Measurements from ENCODE around the gene CCDC70. TPM values are rescaled to one million over a fixed set of nuclear protein-coding genes. Genes with fewer than 3 reads are reported as not detected.

The CCDC70 gene
- total and polyA plus RNA-seq, 4 donors = not detected

DNA sequence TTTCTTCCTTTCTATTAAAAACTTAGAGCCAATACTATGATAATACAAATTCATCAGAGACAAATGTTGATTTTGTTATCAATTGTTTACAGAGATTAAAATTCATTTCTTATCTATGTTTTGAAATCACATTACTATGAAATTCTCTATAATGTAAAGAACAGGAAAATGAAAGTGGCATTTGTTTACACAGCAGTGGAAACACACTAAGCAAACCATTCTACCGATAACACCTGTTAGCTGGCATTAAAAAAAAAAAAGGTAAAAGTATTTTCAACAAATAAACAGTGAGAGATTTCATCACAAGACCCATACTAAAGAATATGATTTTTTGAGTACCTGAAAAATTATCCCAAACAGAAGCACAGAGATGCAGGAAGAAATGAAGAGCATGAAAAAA, 4.8 kb upstream of the CCDC70 start:
- TF ChIP-seq, protein P1, sequence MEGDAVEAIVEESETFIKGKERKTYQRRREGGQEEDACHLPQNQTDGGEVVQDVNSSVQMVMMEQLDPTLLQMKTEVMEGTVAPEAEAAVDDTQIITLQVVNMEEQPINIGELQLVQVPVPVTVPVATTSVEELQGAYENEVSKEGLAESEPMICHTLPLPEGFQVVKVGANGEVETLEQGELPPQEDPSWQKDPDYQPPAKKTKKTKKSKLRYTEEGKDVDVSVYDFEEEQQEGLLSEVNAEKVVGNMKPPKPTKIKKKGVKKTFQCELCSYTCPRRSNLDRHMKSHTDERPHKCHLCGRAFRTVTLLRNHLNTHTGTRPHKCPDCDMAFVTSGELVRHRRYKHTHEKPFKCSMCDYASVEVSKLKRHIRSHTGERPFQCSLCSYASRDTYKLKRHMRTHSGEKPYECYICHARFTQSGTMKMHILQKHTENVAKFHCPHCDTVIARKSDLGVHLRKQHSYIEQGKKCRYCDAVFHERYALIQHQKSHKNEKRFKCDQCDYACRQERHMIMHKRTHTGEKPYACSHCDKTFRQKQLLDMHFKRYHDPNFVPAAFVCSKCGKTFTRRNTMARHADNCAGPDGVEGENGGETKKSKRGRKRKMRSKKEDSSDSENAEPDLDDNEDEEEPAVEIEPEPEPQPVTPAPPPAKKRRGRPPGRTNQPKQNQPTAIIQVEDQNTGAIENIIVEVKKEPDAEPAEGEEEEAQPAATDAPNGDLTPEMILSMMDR (IDR thresholded peaks at IDR 0.05; ENCODE audit: control extremely low read depth, extremely low read depth) = no peak
- no peak for ATAC-seq (ENCODE audit: insufficient read depth, low FRiP score)

DNA sequence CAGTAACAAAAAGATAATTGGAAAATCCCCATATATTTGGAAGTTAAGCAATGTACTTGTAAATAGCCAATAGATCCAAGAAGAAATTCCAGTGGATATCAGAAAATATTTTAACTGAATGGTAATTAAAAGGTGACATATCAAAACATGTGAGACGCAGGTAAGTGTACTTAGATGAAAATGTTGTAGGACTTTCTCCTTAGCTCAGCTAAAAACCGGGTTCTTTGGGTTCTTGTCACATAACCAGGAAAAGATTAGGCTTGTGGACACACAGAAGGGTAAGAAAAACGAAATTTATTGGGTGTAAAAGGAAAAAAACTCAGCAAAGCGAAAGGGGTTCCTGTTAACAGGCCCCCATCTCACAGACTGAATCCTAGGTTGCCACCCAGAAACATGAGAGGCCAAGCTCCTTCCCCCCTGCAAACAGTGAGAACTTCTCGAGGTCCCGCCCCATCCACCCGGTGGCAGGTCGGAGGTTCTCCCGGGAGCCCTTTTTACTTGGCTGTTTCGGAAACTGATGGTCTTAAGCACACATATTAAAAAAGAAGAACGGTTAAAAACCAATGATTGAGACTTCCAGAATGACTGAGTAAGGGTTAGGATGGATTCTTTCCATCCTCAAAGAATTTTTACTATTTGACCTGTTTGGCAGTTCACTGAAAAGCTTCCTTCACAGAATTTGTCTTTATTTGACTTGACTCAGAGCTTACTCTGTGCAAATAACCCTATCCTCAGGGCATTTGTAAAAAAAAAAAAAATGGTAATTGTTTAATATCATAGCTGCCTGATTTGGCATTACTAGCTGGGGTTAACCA, 3.1 kb upstream of the CCDC70 start:
- WGBS, 2 donors = 65 to 78% methylated on average over 11 of the region's 11 CpGs
- no peak for DNase-seq
- no peak overlapping the region for H3K27ac ChIP-seq (ENCODE audit: low read depth in 1 of 2, low read length in 1 of 2)

More for the DNA sequence above, 4.8 kb upstream of the CCDC70 start:
- no peak for DNase-seq
- Histone ChIP-seq H3K4me1 (ENCODE audit: control insufficient read depth in 5 of 5, insufficient read depth in 5 of 5, low read length in 5 of 5) (peaks cover 0 to 2% (median 0%) of the 10 kb centered on the region in 5 donors), H3K27ac (ENCODE audit: low read depth in 1 of 2, low read length in 1 of 2) (no peak overlapping the region), H3K9me3 (ENCODE audit: control insufficient read depth in 4 of 4, insufficient read depth in 3 of 4, low read length in 3 of 4) (no peaks in the 10 kb centered on the region), H3K9ac (ENCODE audit: insufficient read depth in 1 of 2, low read length in 2 of 2) (no peak overlapping the region), H3K4me3 (no peak overlapping the region), H3K27me3 (ENCODE audit: control insufficient read depth in 3 of 3, insufficient read depth in 3 of 3, low read length in 2 of 3) (no peaks in the 10 kb centered on the region), H3K36me3 (ENCODE audit: control insufficient read depth in 4 of 4, insufficient read depth in 4 of 4, low read length in 4 of 4) (no peaks in the 10 kb centered on the region)
- WGBS, 2 donors = 45 to 60% methylated on average over 1 of the region's 1 CpG

DNA sequence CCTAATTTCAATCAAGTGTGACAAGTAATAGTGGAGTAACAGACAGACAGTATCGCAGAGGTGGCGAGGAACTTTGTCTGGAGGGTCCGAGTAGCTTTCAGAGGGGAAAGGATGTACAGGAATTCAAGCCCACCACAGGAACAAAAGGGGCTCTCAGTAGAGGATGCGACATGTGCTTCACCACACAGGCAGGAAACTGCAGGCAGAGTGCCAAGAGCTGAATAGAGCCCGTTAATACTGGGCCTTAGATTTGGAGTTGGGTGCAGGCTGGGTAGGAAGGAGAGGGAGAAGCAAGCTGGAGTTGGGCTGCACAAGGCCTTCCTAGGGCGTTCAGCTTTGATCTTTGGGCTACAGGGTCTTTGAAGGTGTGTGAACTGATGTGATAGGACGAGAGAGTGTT, 1.2 kb downstream of the CCDC70 start:
- no peak for ATAC-seq (ENCODE audit: insufficient read depth, low FRiP score)
- Histone ChIP-seq H3K36me3 (ENCODE audit: control insufficient read depth in 4 of 4, insufficient read depth in 4 of 4, low read length in 4 of 4) (no peaks in the 10 kb centered on the region), H3K27ac (ENCODE audit: low read depth in 1 of 2, low read length in 1 of 2) (no peak overlapping the region), H3K4me1 (ENCODE audit: control insufficient read depth in 5 of 5, insufficient read depth in 5 of 5, low read length in 5 of 5) (no peaks in the 10 kb centered on the region), H3K9ac (ENCODE audit: insufficient read depth in 1 of 2, low read length in 2 of 2) (no peak overlapping the region), H3K4me3 (no peak overlapping the region), H3K27me3 (ENCODE audit: control insufficient read depth in 3 of 3, insufficient read depth in 3 of 3, low read length in 2 of 3) (no peaks in the 10 kb centered on the region), H3K9me3 (ENCODE audit: control insufficient read depth in 4 of 4, insufficient read depth in 3 of 4, low read length in 3 of 4) (no peaks in the 10 kb centered on the region)
- WGBS, 2 donors = 40 to 58% methylated on average over 7 of the region's 7 CpGs
- TF ChIP-seq, protein P1 (IDR thresholded peaks at IDR 0.05; ENCODE audit: control extremely low read depth, extremely low read depth) = no peak
- no peak for DNase-seq

More for the DNA sequence above, 3.1 kb upstream of the CCDC70 start:
- Histone ChIP-seq H3K27me3 (ENCODE audit: control insufficient read depth in 3 of 3, insufficient read depth in 3 of 3, low read length in 2 of 3) (no peaks in the 10 kb centered on the region), H3K9me3 (ENCODE audit: control insufficient read depth in 4 of 4, insufficient read depth in 3 of 4, low read length in 3 of 4) (no peaks in the 10 kb centered on the region), H3K36me3 (ENCODE audit: control insufficient read depth in 4 of 4, insufficient read depth in 4 of 4, low read length in 4 of 4) (no peaks in the 10 kb centered on the region), H3K9ac (ENCODE audit: insufficient read depth in 1 of 2, low read length in 2 of 2) (no peak overlapping the region), H3K4me1 (ENCODE audit: control insufficient read depth in 5 of 5, insufficient read depth in 5 of 5, low read length in 5 of 5) (peaks cover 0 to 2% (median 0%) of the 10 kb centered on the region in 5 donors), H3K4me3 (no peak overlapping the region)
- ATAC-seq (ENCODE audit: insufficient read depth, low FRiP score) = no peak
- TF ChIP-seq, protein P1 (IDR thresholded peaks at IDR 0.05; ENCODE audit: control extremely low read depth, extremely low read depth) = no peak
